Measurements from ENCODE around the gene GPHN. TPM values are rescaled to one million over a fixed set of nuclear protein-coding genes. Genes with fewer than 3 reads are reported as not detected.
"Not testable (repeated sequence)": the region's sequence is repeated elsewhere in the genome, so short reads cannot be mapped to it uniquely, and the experiment has no call there.

GPHN gene
- total RNA-seq, 1 donor from 2014 or later, result 10.8 TPM

- DNase-seq (ENCODE audit: low read depth in 2 of 2), result no peak
Measured at GRCh38 chr14:66501592-66501991, 6.4 kb upstream of the GPHN start.

GRCh38 chr14:66502836-66503235, 5.1 kb upstream of the GPHN start:
- DNase-seq (ENCODE audit: low read depth in 2 of 2), result not testable (repeated sequence)

GRCh38 chr14:66503532-66503931, 4.4 kb upstream of the GPHN start:
- peak in 1 of 2 donors; percentile 14 for DNase-seq (ENCODE audit: low read depth in 2 of 2)

- DNase-seq (ENCODE audit: low read depth in 2 of 2), result no peak
Measured at GRCh38 chr14:66507181-66507721, 696 bp upstream of the GPHN start.

- no peak for DNase-seq (ENCODE audit: low read depth in 2 of 2)
Measured at GRCh38 chr14:66508547-66508845, 549 bp downstream of the GPHN start.

- peak in 1 of 2 donors; percentile 21 for DNase-seq (ENCODE audit: low read depth in 2 of 2)
Measured at GRCh38 chr14:66508846-66509621, 1.1 kb downstream of the GPHN start.

- DNase-seq (ENCODE audit: low read depth in 2 of 2), result no peak
Measured at GRCh38 chr14:66509874-66510273, 1.9 kb downstream of the GPHN start.

GRCh38 chr14:66511849-66512248, 3.9 kb downstream of the GPHN start:
- DNase-seq (ENCODE audit: low read depth in 2 of 2), result no peak

- DNase-seq (ENCODE audit: low read depth in 2 of 2), result no peak
Measured at GRCh38 chr14:66514213-66514612, 6.3 kb downstream of the GPHN start.

- no peak for DNase-seq (ENCODE audit: low read depth in 2 of 2)
Measured at GRCh38 chr14:66530526-66530925, 22.6 kb downstream of the GPHN start.

- DNase-seq (ENCODE audit: low read depth in 2 of 2), result no peak
Measured at GRCh38 chr14:66539034-66539433, 31.1 kb downstream of the GPHN start.

GRCh38 chr14:66540038-66540437, 32.1 kb downstream of the GPHN start:
- no peak for DNase-seq (ENCODE audit: low read depth in 2 of 2)

- DNase-seq (ENCODE audit: low read depth in 2 of 2), result no peak
Measured at GRCh38 chr14:66541627-66542026, 33.7 kb downstream of the GPHN start.

- no peak for DNase-seq (ENCODE audit: low read depth in 2 of 2)
Measured at GRCh38 chr14:66543996-66544395, 36.0 kb downstream of the GPHN start.

- not testable (repeated sequence) for DNase-seq (ENCODE audit: low read depth in 2 of 2)
Measured at GRCh38 chr14:66545191-66545590, 37.2 kb downstream of the GPHN start.

GRCh38 chr14:66545751-66546150, 37.8 kb downstream of the GPHN start:
- not testable (repeated sequence) for DNase-seq (ENCODE audit: low read depth in 2 of 2)

- DNase-seq (ENCODE audit: low read depth in 2 of 2), result no peak
Measured at GRCh38 chr14:66563731-66564130, 55.8 kb downstream of the GPHN start.

GRCh38 chr14:66568220-66568619, 60.3 kb downstream of the GPHN start:
- peak; percentile 32 to 36 for DNase-seq (ENCODE audit: low read depth in 2 of 2)

GRCh38 chr14:66572826-66573225, 64.9 kb downstream of the GPHN start:
- no peak for DNase-seq (ENCODE audit: low read depth in 2 of 2)

- DNase-seq (ENCODE audit: low read depth in 2 of 2), result no peak
Measured at GRCh38 chr14:66575014-66575413, 67.1 kb downstream of the GPHN start.

- DNase-seq (ENCODE audit: low read depth in 2 of 2), result no peak
Measured at GRCh38 chr14:66575939-66576338, 68.0 kb downstream of the GPHN start.

GRCh38 chr14:66587753-66588152, 79.8 kb downstream of the GPHN start:
- DNase-seq (ENCODE audit: low read depth in 2 of 2), result not testable (repeated sequence)

GRCh38 chr14:66595394-66595793, 87.4 kb downstream of the GPHN start:
- no peak for DNase-seq (ENCODE audit: low read depth in 2 of 2)
